ENCODE data around the gene N4BP2L2. TPM values are rescaled to one million over a fixed set of nuclear protein-coding genes. Genes with fewer than 3 reads are reported as not detected.

Gene N4BP2L2
- total and polyA plus RNA-seq, 9 of the 15 experiments (the other 6 are each of a cell fraction or from before 2014, with no cell fraction given): 33.9 to 76.4 (median 48.7) TPM

DNA sequence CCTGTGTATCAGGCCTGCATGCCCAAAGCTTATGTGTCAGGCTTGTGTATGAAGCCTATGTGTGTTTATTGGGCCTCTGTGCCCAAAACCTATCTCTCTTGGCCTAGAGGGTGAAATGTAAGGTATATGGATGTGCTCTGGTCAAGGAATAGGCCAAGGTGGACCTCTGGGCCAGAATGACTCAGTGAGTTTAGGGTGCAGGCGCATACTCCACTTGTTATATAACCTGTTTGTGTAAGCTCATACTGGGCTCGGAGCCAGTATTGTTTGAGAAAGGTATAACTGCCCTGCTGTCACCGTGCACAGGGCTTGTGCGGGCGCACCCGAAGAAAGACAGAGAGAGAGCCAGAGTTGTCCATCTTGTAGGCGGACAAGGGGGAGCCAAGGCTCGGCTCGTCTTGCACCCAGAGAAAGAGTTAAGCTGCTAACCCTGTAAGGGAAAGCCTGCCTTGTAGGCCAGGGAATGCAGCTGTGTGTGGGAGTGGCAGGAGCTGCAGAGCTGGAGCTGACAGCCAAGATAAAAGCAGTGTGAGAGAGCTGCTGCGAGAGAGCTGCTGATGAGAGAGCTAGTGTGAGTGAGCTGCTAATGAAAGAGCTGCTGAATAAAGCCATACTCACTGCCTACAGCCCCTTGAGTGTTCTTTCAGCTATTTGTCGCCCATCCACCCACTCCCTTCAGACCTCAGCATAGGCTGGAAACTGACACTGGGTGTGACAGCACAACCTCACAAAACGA, 67.2 kb downstream of the N4BP2L2 start (continued):
- no peak for TF ChIP-seq SIN3B (IDR thresholded peaks at IDR 0.05; ENCODE audit: low read depth)
- TF ChIP-seq POLR3A (IDR thresholded peaks at IDR 0.05; ENCODE audit: borderline replicate concordance, extremely low read depth, insufficient read depth, insufficient read length): no peak
- no peak for TF ChIP-seq SP2 (IDR thresholded peaks at IDR 0.05; ENCODE audit: extremely low read depth, low read depth, low read length, poor library complexity, severe bottlenecking)
- no peak for TF ChIP-seq POLR2G (IDR thresholded peaks at IDR 0.05; ENCODE audit: low read depth, low read length)
- no peak for TF ChIP-seq ZNF197 (CRISPR knock-in tag; IDR thresholded peaks at IDR 0.05; ENCODE audit: low read depth)
- TF ChIP-seq MEIS2 (IDR thresholded peaks at IDR 0.05; ENCODE audit: partially characterized antibody): peak; percentile 78
- peak; percentile 50; the same call in 1 of the 2 replicates for TF ChIP-seq EP300 (IDR thresholded peaks at IDR 0.05; ENCODE audit: low read length)
- peak in 1 of 2 experiments; percentile 9; a peak in 1 of 4 replicates for TF ChIP-seq NRF1 (conservative IDR thresholded peaks at IDR 0.05 in 1 of 2, IDR thresholded peaks at IDR 0.05 in 1 of 2)
- no peak for TF ChIP-seq PML (IDR thresholded peaks at IDR 0.05; ENCODE audit: low read length)
- no peak for TF ChIP-seq CHD4 (IDR thresholded peaks at IDR 0.05; ENCODE audit: insufficient read depth, insufficient replicate concordance, low read depth, low read length, poor library complexity, severe bottlenecking)
- TF ChIP-seq TBP (optimal IDR thresholded peaks at IDR 0.05; ENCODE audit: low read depth, low read length): peak; percentile 11
- TF ChIP-seq, protein P1, sequence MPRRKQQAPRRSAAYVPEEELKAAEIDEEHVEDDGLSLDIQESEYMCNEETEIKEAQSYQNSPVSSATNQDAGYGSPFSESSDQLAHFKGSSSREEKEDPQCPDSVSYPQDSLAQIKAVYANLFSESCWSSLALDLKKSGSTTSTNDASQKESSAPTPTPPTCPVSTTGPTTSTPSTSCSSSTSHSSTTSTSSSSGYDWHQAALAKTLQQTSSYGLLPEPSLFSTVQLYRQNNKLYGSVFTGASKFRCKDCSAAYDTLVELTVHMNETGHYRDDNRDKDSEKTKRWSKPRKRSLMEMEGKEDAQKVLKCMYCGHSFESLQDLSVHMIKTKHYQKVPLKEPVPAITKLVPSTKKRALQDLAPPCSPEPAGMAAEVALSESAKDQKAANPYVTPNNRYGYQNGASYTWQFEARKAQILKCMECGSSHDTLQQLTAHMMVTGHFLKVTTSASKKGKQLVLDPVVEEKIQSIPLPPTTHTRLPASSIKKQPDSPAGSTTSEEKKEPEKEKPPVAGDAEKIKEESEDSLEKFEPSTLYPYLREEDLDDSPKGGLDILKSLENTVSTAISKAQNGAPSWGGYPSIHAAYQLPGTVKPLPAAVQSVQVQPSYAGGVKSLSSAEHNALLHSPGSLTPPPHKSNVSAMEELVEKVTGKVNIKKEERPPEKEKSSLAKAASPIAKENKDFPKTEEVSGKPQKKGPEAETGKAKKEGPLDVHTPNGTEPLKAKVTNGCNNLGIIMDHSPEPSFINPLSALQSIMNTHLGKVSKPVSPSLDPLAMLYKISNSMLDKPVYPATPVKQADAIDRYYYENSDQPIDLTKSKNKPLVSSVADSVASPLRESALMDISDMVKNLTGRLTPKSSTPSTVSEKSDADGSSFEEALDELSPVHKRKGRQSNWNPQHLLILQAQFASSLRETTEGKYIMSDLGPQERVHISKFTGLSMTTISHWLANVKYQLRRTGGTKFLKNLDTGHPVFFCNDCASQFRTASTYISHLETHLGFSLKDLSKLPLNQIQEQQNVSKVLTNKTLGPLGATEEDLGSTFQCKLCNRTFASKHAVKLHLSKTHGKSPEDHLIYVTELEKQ (CRISPR knock-in tag; IDR thresholded peaks at IDR 0.05): no peak
- no peak for TF ChIP-seq RBM17 (IDR thresholded peaks at IDR 0.05; ENCODE audit: borderline replicate concordance, low read depth, low read length)
- TF ChIP-seq ZNF140 (CRISPR knock-in tag; IDR thresholded peaks at IDR 0.05): no peak
- TF ChIP-seq DDX20 (tag; IDR thresholded peaks at IDR 0.05; ENCODE audit: low read depth): no peak
- peak; percentile 82 for TF ChIP-seq ARID1B (IDR thresholded peaks at IDR 0.05)
- TF ChIP-seq, protein P2, sequence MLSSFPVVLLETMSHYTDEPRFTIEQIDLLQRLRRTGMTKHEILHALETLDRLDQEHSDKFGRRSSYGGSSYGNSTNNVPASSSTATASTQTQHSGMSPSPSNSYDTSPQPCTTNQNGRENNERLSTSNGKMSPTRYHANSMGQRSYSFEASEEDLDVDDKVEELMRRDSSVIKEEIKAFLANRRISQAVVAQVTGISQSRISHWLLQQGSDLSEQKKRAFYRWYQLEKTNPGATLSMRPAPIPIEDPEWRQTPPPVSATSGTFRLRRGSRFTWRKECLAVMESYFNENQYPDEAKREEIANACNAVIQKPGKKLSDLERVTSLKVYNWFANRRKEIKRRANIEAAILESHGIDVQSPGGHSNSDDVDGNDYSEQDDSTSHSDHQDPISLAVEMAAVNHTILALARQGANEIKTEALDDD (IDR thresholded peaks at IDR 0.05): no peak
- TF ChIP-seq ZNF12 (CRISPR knock-in tag; IDR thresholded peaks at IDR 0.05): peak; percentile 90
- TF ChIP-seq TCF3 (CRISPR knock-in tag; IDR thresholded peaks at IDR 0.05): peak; percentile 87
- peak; percentile 74; the same call in 1 of the 2 replicates for TF ChIP-seq SMARCA4 (IDR thresholded peaks at IDR 0.05)
- TF ChIP-seq ZNF134 (CRISPR knock-in tag; conservative IDR thresholded peaks at IDR 0.05): no peak
- TF ChIP-seq CBX1 (IDR thresholded peaks at IDR 0.05; ENCODE audit: low read depth): no peak
- TF ChIP-seq ZNF444 (CRISPR knock-in tag; IDR thresholded peaks at IDR 0.05): no peak
- no peak for TF ChIP-seq ZNF41 (CRISPR knock-in tag; conservative IDR thresholded peaks at IDR 0.05)
- TF ChIP-seq TAF15 (IDR thresholded peaks at IDR 0.05; ENCODE audit: low read depth, low read length): no peak
- TF ChIP-seq ZFX (CRISPR knock-in tag; IDR thresholded peaks at IDR 0.05): peak; percentile 44
